ENCODE data around the gene SORL1-AS1.

Gene SORL1-AS1

DNA sequence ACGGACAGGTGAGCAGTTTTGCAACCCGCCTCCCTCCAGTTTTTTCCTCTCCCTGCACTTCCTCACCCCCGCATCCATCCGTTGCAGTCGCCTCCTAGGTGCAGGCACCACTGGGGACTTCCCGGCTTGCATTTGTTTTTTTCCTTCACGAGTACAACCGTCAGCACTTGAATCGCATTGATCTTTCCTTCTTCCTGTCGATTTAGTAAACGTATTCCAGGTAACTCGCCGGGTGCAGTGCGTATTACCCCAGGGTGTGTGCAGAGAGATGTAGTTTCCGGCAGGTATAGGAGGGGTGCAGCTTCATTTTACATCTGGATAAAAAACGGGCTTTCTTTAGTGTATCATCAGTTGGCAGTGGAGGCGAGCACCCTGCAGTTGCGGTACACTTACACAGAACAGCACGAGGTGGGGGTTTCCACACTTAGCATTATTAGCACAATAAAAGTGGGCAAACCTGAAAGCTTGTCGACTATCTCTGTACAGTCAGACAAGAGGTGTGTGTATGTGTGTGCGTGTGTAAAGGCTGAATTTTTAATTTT, at the start of gene SORL1-AS1:
SORL1-AS1 (minus strand) TSS at position 359 of the 542 bp plus-strand sequence.
- peak; percentile 52 for DNase-seq

DNA sequence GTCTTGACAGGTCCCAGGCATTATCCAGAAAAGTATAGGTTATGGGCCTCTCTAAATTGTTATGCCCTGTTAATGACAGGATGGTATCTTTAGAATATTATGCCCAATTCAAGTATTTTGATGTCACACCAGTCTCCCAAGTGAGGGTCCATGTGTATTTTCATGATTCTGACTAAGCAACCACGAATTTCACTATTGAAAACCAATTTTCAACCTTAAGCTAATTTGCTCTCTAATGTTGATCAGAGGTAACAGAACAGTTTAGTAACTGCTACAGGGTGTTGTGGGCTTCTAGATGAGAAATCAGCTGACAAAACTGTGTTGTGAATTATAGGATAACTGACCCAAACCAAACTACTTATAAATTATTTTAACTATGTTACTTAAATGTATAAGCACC, 48.0 kb upstream of the SORL1-AS1 start:
- DNase-seq, result no peak

DNA sequence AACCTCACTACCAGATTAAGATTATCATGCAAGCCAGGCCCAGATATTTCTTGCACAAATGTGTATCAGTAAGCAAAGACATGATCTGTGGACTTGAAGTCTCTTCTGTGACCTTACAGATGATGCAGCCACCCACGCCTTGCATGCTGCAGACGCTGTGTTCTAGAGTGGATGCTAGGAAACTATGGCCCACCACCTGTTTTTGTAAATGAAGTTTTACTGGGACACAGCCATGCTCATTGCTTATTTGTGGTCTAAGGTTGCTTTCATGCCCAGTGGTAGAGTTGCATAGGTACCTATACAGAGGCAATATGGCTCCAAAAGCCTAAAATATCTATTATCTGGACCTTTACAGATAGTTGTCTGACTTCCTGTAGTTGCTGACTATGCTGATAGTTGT, 47.5 kb upstream of the SORL1-AS1 start:
- DNase-seq, result no peak

DNA sequence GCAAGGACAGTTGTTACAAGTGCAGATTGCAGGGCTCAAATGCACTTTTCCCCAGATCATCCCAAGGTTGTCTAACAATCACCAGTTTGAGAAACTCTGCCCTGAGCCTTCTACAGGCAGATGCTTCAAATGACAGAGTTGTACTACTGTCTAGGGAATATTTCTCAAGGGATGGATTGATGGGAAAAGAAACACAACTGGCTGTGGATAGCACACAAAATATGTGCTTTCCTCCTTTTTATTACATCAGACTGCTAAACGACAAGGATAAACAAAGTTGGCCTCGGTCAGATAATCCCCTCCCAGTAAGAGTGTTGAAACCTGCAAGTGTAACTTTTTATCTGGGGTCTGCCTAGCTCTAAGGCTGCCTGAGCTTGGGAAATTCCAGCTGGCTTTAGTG, 46.6 kb upstream of the SORL1-AS1 start:
- DNase-seq, result no peak

DNA sequence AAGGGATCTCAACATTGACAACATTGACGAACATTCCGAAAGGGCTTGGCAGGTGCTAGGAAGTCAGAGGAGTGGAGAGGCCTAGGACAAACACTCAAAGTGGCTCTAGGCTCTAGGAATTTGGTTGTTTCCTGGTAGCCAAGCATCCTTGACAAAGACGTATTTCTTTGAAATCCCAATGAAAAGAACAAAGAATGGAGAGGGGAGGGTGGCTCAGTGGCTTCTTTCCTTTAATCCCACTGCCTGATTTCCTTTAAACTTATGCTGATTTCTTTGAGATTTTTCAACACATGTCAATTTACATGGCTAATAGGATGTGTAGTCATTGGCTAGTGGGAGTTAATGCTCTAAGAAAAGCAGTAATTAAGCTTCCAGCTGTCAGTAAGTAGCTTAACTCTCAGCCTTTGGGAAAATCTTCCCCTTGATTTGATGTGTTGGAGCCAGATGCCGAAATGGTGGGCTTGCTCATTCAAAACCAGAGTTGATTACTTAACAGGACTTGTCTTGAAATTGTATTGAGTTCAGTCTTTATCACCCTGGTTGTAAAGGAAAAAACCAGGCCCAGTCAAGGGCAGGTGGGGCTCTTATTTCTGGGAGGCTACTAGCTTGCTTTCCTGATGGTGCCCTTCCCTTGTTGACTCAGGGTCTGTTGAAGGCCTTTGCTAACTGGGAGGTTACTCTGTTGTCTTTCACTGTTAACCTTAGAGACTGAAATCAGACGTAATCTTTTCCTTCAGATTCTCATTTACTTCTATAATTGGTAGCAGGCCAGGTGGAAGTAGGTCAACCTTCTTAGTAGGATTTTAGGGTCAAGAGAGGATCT, 44.6 kb upstream of the SORL1-AS1 start:
- DNase-seq, result no peak

DNA sequence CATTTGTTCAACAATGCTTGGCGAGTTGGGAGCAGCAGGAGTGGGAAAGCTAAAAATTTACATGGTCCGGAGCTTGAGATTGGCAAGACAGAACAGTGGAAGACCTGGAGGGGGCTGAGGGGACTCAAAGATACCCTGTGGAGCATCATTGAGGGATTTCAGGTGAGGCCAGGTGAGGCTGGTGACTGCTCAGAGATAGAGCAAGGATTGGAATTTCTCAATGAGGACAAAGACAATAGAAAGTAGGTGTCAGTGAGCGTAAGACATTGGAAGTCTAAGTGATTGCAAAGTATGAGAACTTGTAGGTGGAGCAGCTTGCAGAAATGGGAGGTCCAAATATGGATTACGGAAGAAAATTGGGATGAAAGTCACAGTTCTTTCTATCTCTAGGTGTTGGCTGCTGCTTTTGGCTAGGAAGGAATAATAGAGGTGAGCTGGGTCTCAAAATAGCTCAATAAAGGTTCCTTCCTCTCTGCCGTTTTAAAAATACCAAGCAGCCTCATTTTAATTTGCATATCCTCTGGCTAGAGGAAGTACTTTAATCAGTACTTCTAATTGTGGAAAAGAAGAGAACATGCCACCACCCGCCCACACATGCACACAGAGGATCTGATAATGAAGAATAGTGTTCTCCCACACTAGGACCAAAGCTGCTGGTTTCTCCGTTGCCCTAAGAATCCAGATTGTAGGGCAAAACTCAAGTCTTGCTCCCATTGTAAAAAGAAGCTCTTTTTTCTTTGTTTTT, 41.8 kb upstream of the SORL1-AS1 start:
- DNase-seq, result peak; percentile 35

DNA sequence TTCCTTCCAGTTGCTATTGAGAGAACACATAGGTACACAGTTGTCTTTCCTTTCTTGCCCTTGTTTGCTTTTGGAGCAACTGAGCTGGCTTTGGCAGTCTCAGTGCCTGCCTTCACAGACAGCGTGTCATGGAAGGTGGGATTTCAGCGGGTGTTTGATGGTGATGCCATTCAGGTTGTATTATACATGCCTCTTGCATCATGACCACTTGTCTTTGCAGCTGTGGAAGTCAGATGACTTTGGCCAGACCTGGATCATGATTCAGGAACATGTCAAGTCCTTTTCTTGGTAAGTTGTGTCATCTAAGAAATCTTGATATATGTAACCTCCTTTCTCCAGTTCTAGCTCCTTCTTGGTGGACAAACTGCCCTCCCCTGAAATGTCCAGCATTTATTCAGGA, 37.1 kb upstream of the SORL1-AS1 start:
- no peak for DNase-seq

DNA sequence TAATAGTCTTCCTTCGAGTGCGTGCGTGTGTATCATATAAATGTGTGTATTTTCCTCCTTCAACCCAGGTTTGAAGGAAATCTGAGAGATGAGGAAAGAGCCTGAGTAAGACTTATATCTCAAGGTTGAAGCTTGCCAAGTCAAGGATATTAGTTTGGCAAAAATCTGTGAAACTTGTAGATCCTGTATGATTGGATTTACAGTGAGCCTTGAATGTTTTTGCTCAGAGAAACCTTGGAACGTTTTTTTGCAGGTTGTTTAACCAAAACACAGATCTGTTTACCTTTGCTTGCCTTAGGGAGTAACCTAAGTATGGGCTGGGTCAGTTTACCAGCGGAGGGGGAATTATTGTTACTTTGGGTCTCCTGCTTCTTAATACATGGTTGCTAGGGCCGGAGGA, 35.9 kb upstream of the SORL1-AS1 start:
- DNase-seq, result no peak

DNA sequence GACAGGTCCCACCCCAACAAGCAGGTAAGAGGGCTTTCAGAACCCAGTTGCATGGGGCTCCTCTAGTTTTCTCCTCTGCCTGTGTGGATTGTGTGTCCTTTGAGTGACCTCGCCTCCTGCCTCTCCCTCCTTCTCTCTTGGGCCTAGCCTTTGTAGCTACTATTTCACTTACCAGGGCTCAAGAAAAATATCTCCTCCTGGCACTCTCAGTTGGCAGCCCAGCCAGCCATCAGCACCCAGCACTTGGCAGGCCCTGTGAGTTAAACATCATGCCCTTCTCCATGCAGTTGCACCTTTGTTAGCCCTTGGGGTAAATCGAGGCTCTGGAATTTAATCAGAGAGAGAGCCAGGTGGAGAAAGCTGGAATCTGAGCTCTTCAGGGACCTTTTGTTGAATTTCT, 35.4 kb upstream of the SORL1-AS1 start:
- DNase-seq, result no peak

DNA sequence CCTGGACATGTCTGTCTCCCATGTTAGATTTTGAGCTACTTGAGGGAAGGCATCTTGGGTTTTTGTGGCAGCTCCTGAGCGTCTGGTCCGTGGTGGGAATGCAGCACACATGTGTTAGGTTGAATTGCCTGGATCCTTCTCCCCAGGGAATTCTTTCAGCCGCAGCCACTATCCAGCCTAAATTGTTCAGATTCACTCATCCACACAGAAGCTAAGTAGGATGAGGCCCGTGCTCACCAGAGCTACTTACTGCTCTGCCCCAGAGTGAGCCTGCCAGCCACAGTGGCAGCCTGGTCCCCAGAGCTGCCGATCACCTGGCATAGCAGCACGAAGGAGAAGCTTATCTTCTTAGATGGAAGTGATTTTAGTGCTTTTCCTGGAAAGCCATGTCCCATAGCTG, 34.4 kb upstream of the SORL1-AS1 start:
- no peak for DNase-seq

DNA sequence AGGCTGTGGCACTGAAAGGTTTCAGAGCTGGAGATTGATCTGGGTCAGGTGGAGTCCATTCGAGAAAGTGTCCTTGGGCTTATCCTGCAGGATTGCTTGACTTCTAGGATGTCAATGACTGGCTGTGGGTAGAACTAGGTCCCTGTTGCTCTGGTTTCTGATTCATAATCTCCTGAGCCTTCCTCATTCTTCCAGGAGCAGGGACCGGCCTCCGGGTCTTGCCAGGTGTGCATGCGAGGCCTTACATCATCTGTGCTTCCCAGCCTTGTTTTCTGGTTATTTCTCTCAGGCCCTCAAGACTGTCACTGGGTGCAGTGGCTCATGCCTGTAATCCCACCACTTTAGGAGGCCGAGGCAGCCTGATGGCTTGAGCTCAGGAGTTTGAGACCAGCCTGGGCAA, 33.3 kb upstream of the SORL1-AS1 start:
- DNase-seq, result no peak

DNA sequence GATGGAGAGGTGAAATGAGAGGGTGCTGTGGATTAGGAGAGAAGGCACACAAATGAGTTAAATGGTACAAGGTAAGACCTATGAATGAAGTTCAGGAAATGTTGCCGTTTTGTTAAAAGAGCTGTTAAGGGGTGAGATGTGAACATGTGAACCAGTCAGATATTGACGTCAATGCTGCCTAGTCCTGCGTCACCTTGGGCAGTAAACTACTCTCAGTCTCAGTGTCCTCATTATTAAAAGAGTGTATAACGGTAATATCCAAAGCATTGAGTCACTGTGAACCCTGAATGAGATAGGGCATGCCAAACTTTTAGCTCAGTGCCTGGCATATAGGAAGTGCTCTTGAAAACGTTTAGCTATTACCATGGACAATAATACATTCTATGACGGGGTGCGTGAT, 32.4 kb upstream of the SORL1-AS1 start:
- DNase-seq, result no peak

DNA sequence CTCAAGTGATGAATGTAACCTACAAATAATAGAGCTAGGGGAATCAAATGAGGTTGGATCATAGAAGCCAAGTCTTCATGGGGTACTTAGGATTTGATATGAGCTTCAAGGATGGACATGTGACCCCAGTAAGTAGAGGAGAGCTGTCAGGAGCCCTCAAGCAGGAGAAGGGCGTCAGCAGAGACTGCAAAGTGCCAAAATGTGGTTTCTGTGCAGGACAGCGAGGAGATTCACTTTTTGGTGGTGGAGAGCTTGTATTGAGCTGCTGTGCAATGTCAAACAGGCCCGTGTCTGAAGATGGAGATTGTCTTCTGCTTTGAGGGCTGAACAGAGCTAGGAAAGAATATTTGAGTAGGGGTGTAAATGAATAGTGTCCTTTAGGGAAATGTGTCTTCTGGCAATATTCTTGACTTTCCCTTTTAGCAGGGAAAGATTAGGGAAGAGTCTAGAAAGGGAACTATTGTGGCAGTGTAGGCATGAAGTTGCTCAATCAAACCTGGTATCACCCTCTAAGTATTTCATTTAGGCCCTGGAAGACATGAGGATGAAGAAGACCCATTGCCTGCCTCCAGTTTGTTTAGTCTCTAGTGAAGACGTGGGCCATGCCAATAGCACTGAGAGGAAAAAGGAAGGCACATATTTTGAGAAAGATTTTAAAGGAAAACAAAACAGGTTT, 31.2 kb upstream of the SORL1-AS1 start:
- no peak for DNase-seq

DNA sequence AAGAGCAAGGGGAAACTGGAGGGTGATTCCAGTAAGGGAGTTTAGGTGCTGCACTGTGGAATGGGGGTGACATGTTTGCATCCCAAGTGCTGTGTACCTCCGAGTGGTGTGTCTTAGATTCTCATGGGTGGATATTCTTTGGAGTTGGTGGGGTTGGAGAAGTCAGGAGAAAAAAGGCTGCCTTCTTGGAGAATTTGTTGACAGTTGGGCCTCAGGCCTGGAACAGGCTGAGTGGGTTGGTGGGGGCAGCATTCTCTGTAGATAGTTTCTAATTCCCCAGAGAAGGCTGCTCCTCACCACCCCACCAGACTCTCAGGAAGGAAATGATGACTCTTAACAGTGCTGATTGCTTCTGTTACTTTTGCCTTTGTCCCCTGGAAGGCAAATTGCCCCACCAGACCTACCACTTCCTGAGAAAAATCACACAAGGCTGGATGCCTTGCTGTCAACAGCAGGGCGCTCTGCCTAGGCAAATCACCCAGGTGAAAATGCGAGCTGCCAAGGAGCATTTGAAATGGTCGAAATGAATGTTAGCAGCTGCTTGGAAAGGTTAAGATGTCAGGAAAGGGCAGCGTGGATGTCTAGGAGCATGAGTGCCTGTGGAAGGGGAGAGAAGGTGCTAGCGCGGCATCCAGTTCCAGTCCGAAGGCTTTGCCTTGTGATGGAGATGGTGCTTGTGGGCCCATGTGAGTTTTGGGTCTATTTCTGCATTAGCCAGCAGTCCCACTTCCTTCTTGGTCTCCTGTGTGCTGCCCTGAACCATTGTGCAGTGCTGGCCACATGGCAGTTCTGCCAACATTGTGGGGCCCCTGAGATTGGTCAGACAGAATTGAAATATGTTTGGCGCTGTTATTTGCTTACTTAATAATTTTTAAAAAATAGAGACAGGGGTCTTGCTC, 29.7 kb upstream of the SORL1-AS1 start:
- DNase-seq, result peak; percentile 51

DNA sequence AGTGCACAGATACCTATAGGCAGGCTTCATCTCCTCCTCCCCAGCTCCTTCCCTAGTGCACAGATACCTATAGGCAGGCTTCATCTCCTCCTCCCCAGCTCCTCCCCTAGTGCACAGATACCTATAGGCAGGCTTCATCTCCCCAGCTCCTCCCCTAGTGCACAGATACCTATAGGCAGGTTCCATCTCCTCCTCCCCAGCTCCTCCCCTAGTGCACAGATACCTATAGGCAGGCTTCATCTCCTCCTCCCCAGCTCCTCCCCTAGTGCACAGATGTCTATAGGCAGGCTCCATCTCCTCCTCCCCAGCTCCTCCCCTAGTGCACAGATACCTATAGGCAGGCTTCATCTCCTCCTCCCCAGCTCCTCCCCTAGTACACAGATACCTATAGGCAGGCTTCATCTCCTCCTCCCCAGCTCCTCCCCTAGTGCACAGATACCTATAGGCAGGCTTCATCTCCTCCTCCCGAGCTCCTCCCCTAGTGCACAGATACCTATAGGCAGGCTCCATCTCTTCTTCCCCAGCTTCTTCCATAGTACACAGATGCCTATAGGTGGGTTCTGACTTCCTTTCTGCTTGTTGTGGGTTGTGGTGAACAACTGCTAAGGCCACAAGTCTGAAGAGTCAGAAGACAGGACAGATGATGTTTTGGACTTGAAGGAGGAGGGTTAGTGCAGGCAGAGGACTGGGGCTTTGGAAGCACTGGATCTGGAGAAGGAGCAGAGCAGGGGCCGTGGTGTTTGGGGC, 28.9 kb upstream of the SORL1-AS1 start:
- DNase-seq, result peak; percentile 63

DNA sequence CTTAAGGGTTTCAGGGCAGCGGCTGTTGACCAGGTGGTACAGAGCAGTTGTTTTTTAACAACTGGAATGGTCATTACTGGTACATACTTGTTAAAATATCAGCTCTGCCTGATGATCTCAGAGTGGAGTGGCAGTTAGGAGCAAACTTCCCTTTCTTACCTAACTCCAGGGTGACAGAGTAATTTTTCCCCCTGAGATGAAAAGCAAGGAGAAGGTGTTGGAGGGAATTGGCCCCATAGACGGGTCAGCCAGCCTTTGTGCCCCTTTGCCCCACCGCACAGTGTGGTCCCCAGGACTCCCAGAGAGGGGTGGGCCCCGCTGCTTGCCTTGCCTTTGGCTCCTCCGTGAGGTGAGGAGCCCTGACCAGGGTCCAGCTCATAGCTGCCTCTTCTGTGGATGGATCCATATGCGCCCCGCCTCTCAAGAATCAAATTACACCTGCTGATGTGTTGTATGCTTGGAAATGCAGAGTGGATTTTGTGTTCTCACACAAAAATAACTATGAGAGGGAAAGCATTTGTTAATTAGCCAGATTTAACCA, 27.0 kb upstream of the SORL1-AS1 start:
- no peak for DNase-seq

DNA sequence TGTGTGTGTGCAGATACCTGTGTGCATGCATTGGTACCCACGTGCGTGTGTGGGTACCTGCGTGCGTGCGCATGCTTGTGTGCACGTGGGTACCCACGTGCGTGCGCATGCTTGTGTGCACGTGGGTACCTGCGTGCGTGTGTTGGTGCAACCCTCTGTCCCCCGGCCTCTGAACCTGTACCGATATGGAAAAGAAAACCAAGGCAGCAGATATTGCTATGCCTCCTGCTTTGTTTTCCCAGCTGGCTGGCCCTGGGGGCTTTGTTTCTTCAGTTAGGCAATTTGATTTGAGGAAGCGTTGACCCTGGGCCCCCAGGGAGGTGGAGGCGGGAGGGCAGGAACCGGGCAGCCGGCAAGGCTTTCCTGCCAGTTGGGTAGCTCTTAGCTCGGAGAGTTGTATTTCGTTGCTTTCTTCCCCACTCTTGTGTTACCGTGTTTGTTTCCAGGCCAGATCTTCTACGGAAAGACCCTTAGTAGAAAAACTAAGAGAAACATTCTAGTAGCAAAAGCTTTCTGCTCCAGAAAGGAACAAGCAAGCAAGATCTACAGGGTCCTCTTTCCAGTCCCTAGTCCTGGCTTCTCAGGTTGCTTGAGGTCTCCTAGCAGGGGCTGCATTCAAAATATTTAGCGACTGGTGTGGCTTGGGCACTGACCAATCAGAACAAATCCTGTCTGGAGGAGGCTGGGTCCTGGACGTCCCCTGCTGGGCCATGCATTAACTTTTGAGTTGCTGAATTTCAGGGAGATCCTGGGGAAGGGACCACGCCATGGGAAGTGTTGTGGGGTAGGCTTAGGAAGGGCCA, 26.3 kb upstream of the SORL1-AS1 start:
- no peak for DNase-seq

DNA sequence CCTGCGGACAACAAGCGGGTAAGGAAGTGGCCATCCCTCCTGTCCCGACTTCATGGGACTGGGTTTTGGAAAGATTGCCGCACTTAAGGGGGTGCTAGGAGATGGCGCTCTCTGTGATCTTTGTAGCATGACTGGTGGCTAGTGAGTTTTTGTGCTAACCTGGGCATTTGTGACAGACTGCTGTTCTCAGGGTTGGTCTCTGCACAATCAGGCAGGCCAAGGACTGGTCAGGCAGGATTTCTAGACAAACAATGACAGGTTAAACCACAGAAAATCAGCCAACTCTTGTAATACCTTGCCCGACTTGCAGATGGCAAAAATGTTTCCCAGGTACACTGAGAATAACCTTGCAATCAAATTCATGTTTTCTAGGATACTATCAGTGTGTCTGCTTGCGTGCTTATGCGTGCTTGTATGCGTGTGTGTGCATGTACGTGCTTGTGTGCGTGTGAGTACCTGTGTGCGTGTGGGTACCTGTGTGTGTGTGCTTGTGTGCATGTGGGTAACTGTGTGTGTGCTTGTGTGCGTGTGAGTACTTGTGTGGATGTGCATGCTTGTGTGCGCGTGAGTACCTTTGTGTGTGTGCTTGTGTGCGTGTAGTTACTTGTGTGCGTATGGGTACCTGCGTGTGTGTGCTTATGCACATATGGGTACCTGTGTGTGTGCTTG, 25.6 kb upstream of the SORL1-AS1 start:
- no peak for DNase-seq

DNA sequence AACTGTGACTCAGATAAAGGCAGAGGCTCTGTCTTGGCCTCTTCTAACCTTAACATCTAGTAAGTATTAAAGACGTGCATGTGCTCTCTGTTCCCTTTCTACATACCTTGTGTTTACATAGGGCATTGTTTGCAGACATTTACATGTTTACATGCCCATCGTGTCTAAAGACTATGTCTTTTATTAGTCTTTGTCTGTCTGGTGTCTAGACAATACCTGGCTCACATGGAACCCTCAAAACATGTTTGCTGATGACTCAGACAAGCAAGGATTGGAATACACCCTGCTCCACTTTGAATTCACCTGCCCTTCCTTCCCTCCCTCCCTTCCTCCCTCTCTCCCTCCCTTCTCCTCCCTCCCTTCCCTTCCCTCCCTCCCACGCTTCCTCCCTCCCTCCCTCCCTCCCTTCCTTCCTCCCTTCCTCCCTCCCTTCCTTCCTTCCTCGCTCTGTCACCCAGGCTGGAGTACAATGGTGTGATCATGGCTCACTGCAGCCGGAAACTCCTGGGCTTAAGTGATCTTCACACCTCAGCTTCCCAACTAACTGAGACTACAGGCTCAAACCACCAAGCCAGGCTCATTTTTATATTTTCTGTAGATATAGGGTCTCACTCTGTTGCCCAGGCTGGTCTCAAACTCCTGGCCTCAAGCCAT, 23.7 kb upstream of the SORL1-AS1 start:
- DNase-seq, result no peak

Measured in stimulated activated CD4-positive, alpha-beta T cell treated with anti-CD3 and anti-CD28 coated beads, Interleukin-1b, Interleukin-23, amount 100 ng/mL, for 48 hours (primary cell).